Measurements from ENCODE around the gene DYNC1H1.
"Not testable (repeated sequence)": the region's sequence is repeated elsewhere in the genome, so short reads cannot be mapped to it uniquely, and the experiment has no call there.

The DYNC1H1 gene

DNA sequence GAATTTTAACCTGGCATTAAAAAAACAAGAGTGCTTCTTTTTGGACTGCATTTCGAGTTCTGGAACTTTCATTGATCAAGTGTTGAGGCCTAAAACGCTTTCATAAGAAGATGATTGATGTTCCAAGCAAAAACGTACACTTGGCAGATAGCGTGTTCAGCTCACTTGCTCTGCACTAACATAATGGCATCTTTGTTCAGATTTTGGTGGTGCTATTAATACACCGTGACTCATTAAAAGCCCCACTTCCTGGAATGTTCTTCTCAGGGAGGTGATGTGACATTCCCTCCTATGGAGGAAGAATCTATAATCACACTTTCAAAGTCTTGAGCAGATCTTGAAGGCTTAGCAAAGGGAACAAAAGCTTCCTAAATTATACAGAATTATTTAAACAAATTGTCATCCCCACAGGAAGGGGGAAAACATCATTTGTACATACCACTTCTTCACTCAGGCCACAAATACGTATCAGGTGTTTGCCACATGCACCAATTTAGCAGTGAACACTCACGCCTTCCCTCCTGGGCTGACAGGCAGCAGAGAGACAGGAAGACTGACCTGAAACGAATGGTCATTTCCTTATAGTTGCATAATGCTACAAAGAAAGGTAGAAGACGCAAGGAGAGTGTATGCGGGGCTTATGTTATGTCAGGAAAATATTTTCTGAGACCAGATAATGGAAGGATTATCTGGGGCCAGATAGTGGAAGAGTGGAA lies 107.1 kb downstream of the DYNC1H1 start:
- no peak overlapping the region for H3K4me3 ChIP-seq (ENCODE audit: low read depth, low read length)
- DNase-seq (ENCODE audit: low read depth): no peak
- TF ChIP-seq, protein P1, sequence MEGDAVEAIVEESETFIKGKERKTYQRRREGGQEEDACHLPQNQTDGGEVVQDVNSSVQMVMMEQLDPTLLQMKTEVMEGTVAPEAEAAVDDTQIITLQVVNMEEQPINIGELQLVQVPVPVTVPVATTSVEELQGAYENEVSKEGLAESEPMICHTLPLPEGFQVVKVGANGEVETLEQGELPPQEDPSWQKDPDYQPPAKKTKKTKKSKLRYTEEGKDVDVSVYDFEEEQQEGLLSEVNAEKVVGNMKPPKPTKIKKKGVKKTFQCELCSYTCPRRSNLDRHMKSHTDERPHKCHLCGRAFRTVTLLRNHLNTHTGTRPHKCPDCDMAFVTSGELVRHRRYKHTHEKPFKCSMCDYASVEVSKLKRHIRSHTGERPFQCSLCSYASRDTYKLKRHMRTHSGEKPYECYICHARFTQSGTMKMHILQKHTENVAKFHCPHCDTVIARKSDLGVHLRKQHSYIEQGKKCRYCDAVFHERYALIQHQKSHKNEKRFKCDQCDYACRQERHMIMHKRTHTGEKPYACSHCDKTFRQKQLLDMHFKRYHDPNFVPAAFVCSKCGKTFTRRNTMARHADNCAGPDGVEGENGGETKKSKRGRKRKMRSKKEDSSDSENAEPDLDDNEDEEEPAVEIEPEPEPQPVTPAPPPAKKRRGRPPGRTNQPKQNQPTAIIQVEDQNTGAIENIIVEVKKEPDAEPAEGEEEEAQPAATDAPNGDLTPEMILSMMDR (IDR thresholded peaks at IDR 0.05; ENCODE audit: control insufficient read depth, extremely low read depth, insufficient read depth): no peak

DNA sequence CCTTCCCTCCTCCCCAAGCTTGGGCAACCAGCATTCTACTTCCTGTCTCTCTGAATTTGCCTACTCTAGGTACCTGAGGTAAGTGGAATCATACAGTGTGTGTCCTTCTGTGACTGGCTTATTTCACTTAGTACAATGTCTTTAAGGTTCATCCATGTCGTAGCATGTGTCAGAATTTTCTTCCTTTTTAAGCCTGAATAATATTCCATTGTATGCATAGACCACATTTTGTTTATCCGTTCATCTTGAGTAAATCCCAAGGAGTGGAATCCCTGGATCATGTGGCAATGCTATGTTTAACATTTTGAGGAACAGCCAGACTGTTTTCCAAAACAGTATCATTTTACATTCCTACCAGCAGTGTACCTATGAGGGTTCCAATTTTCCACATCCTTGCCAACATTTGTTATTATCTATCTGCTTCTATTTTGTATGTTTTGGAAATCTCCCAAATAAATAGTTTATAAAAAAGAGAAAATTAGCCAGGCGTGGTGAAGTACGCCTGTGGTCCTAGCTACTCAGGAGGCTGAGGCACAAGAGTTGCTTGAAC lies 110.1 kb downstream of the DYNC1H1 start:
- no peak for DNase-seq (ENCODE audit: low read depth)
- TF ChIP-seq, protein P1 (IDR thresholded peaks at IDR 0.05; ENCODE audit: control insufficient read depth, extremely low read depth, insufficient read depth): no peak
- H3K4me3 ChIP-seq (ENCODE audit: low read depth, low read length): no peak overlapping the region

DNA sequence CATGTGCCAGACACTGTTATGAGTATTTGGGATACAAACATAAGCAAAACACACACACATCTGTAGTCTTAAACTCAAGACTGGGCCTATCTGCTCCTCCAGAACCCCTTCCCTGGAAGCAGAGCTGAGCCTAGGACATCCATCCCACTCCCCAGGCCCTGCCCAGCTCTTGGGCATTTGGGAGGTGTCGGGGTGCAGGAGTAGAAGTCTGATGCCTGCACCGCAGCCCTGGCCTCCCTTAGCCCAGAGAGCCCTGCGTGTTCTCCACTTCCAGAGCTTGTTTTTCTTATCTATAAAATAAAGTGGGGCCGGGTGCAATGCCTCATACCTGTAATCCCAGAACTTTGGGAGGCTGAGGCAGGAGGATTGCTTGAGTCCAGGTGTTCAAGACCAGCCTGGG lies 110.8 kb downstream of the DYNC1H1 start:
- H3K4me3 ChIP-seq (ENCODE audit: low read depth, low read length): no peak overlapping the region
- DNase-seq (ENCODE audit: low read depth): no peak
- TF ChIP-seq, protein P1 (IDR thresholded peaks at IDR 0.05; ENCODE audit: control insufficient read depth, extremely low read depth, insufficient read depth): no peak

DNA sequence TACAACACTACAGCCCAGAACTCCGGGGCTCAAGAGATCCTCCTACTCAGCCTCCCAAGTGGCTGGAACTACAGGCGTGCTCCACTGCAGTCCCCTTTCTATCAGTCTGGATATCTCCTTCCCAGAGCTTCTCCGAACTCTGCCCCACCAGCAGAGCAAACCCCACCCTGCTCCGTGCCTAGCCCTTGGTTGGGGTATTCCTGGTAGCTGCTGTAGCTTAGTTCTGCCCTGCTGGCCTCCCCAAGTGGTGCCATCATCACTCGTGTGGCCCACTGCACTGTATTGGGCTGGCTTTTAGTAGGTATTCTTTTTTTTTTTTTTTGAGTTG lies 113.0 kb downstream of the DYNC1H1 start:
- TF ChIP-seq, protein P1 (IDR thresholded peaks at IDR 0.05; ENCODE audit: control insufficient read depth, extremely low read depth, insufficient read depth): no peak
- no peak overlapping the region for H3K4me3 ChIP-seq (ENCODE audit: low read depth, low read length)
- no peak for DNase-seq (ENCODE audit: low read depth)

DNA sequence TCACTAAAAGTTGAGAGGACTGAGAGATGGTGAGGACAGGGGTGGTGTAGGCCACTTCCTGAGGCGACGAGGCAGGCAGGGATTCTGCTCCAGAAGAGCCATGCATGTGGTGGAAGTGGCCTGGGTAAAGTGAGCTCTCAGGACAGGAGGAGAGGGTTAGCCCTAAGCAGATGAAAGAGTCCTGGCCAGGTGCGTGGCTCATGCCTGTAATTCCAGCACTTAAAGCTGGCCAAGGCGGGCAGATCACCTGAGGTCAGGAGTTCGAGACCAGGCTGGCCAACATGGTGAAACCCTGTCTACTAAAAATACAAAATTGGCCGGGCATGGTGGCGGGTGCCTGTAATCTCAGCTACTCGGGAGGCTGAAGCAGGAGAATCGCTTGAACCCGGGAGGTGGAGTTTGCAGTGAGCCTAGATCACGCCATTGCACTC lies 114.0 kb downstream of the DYNC1H1 start:
- not testable (repeated sequence) for H3K4me3 ChIP-seq (ENCODE audit: low read depth, low read length); DNase-seq (ENCODE audit: low read depth)

DNA sequence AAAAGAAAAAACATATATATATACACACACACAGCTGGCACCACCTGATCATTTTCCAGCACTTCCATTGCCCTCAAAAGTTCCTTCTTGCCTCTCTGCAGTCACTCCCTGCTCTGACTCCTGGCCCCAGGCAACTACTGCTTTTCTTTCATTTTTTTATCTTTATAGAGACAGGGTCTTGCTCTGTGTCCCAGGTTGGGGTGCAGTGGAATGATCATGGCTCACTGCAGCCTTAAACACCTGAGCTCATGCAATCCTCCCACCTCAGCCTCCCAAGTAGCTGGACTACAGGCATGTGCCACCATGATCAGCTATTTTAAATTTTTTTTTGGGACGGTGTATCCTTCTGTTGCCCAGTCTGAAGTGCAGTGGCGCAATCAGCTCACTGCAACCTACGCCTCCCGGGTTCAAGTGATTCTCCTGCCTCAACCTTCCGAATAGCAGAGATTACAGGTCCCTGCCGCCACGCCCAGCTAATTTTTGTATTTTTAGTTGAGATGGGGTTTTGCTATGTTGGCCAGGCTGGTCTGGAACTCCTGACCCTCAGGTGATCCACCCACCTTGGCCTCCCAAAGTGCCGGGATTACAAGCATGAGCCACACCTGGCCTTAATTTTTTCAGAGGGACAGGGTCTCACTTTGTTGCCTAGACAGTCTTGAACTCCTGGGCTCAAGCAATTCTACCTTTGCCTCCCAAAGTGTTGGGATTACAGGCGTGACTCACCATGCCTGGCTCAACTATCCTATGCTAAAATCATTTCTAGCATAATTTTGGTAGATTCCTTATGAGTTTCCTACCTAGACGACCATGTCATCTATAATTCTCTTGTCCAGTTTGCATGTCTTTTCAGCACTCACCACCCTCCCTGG lies 114.7 kb downstream of the DYNC1H1 start:
- TF ChIP-seq, protein P1 (IDR thresholded peaks at IDR 0.05; ENCODE audit: control insufficient read depth, extremely low read depth, insufficient read depth): no peak
- DNase-seq (ENCODE audit: low read depth): no peak
- H3K4me3 ChIP-seq (ENCODE audit: low read depth, low read length): no peak overlapping the region

DNA sequence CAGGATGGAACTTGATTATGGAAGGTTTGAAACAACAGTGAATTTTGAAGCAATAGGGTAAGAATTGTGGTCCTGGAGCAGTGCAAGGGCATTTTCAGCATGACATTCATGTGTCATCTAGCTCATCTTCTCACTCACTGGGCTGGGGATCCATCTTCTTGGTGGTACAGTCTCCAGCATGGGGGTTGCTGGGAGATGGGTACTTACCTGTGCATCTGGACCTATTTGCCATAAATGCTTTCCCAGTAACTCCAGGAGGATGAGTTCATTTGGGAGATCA lies 115.3 kb downstream of the DYNC1H1 start:
- TF ChIP-seq, protein P1 (IDR thresholded peaks at IDR 0.05; ENCODE audit: control insufficient read depth, extremely low read depth, insufficient read depth): no peak
- no peak overlapping the region for H3K4me3 ChIP-seq (ENCODE audit: low read depth, low read length)
- DNase-seq (ENCODE audit: low read depth): no peak
